ENCODE data around the gene EFNA2.

The EFNA2 gene

GRCh38 chr19:1287354-1288225 lies 1.9 kb downstream of the EFNA2 start:
- ATAC-seq: peak; percentile 42
- TF ChIP-seq TCF4 (CRISPR knock-in tag; IDR thresholded peaks at IDR 0.05; ENCODE audit: borderline replicate concordance): peak; percentile 64
- no peak for TF ChIP-seq ISL1 (CRISPR knock-in tag; IDR thresholded peaks at IDR 0.05)
- TF ChIP-seq ESRRG (CRISPR knock-in tag; IDR thresholded peaks at IDR 0.05): no peak
- TF ChIP-seq ZFP30 (CRISPR knock-in tag; IDR thresholded peaks at IDR 0.05): no peak
- TF ChIP-seq GLIS3 (CRISPR knock-in tag; IDR thresholded peaks at IDR 0.05): no peak

GRCh38 chr19:1288226-1288612 lies 2.5 kb downstream of the EFNA2 start:
- TF ChIP-seq CSDC2 (CRISPR knock-in tag; IDR thresholded peaks at IDR 0.05) (no peak), CREB5 (CRISPR knock-in tag; IDR thresholded peaks at IDR 0.05; ENCODE audit: low read depth) (no peak), ZNF8 (CRISPR knock-in tag; IDR thresholded peaks at IDR 0.05) (no peak), ESRRG (CRISPR knock-in tag; IDR thresholded peaks at IDR 0.05) (no peak), TCF4 (CRISPR knock-in tag; IDR thresholded peaks at IDR 0.05; ENCODE audit: borderline replicate concordance) (no peak), PPARA (CRISPR knock-in tag; IDR thresholded peaks at IDR 0.05; ENCODE audit: borderline replicate concordance) (no peak), ZFP3 (CRISPR knock-in tag; IDR thresholded peaks at IDR 0.05) (no peak)

DNA sequence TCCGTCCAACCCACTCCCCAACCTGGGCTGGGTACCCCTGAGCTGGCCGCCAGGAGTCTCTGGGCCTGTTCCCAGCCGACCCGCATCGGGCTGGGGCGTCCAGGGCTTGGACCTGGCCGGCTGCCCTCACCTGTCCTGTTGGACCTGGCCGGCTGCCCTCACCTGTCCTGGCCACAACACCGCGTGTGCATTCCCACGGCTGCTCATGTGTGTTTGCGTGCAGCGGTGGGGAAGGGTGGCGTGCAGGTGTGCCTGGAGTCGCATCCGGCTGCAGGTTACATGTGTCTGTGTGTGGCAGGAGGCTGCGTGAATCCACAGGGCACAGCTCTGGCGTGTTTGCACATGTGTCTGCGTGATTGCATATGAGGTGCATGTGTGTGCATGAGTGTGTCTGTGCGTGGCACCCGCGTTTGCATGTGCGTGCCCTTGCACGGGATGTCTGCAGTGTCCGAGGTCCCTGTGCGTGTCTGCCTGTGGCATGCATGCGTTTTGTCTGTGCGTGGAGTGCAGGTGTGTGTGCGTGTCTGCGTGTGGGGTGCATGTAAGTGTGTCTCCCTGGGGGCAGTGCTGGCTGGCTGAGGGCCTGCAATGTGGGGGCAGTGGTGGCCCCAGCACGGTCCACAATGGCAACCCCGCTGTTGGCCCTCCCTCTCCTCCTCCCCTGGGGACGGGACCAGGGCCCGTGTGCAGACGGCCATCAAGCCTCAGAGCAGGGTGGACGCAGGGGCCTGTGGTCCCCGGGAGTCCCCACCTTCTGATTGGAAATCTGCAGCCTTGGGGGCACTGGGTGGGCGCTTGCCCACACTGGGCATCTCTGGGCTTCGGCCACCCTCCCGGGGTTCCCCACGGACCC lies 3.4 kb downstream of the EFNA2 start:
- TF ChIP-seq ESRRG (CRISPR knock-in tag; IDR thresholded peaks at IDR 0.05) (no peak), PPARA (CRISPR knock-in tag; IDR thresholded peaks at IDR 0.05; ENCODE audit: borderline replicate concordance) (no peak), OSR1 (CRISPR knock-in tag; IDR thresholded peaks at IDR 0.05) (no peak), ZNF565 (CRISPR knock-in tag; conservative IDR thresholded peaks at IDR 0.05; ENCODE audit: low read depth) (no peak), CREB5 (CRISPR knock-in tag; IDR thresholded peaks at IDR 0.05; ENCODE audit: low read depth) (no peak), ZNF70 (CRISPR knock-in tag; IDR thresholded peaks at IDR 0.05) (no peak), RARB (CRISPR knock-in tag; IDR thresholded peaks at IDR 0.05) (no peak), ZNF8 (CRISPR knock-in tag; IDR thresholded peaks at IDR 0.05) (no peak)

More at GRCh38 chr19:1288226-1288612, 2.5 kb downstream of the EFNA2 start:
- no peak; the same call in 2 of the 3 replicates for ATAC-seq

GRCh38 chr19:1289686-1290025 lies 4.0 kb downstream of the EFNA2 start:
- ATAC-seq: no peak

More for the DNA sequence above, 3.4 kb downstream of the EFNA2 start:
- ATAC-seq: no peak

GRCh38 chr19:1290196-1290702 lies 4.6 kb downstream of the EFNA2 start:
- TF ChIP-seq SNAI2 (CRISPR knock-in tag; IDR thresholded peaks at IDR 0.05): no peak
- TF ChIP-seq GLIS3 (CRISPR knock-in tag; IDR thresholded peaks at IDR 0.05): no peak
- TF ChIP-seq TCF4 (CRISPR knock-in tag; IDR thresholded peaks at IDR 0.05; ENCODE audit: borderline replicate concordance): no peak
- TF ChIP-seq, protein P1, sequence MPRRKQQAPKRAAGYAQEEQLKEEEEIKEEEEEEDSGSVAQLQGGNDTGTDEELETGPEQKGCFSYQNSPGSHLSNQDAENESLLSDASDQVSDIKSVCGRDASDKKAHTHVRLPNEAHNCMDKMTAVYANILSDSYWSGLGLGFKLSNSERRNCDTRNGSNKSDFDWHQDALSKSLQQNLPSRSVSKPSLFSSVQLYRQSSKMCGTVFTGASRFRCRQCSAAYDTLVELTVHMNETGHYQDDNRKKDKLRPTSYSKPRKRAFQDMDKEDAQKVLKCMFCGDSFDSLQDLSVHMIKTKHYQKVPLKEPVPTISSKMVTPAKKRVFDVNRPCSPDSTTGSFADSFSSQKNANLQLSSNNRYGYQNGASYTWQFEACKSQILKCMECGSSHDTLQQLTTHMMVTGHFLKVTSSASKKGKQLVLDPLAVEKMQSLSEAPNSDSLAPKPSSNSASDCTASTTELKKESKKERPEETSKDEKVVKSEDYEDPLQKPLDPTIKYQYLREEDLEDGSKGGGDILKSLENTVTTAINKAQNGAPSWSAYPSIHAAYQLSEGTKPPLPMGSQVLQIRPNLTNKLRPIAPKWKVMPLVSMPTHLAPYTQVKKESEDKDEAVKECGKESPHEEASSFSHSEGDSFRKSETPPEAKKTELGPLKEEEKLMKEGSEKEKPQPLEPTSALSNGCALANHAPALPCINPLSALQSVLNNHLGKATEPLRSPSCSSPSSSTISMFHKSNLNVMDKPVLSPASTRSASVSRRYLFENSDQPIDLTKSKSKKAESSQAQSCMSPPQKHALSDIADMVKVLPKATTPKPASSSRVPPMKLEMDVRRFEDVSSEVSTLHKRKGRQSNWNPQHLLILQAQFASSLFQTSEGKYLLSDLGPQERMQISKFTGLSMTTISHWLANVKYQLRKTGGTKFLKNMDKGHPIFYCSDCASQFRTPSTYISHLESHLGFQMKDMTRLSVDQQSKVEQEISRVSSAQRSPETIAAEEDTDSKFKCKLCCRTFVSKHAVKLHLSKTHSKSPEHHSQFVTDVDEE (CRISPR knock-in tag; IDR thresholded peaks at IDR 0.05): no peak
- TF ChIP-seq ESRRG (CRISPR knock-in tag; IDR thresholded peaks at IDR 0.05): no peak
- no peak for ATAC-seq

More at GRCh38 chr19:1289686-1290025, 4.0 kb downstream of the EFNA2 start:
- TF ChIP-seq TCF4 (CRISPR knock-in tag; IDR thresholded peaks at IDR 0.05; ENCODE audit: borderline replicate concordance): no peak
- TF ChIP-seq TOX (CRISPR knock-in tag; IDR thresholded peaks at IDR 0.05; ENCODE audit: borderline replicate concordance): no peak
- no peak for TF ChIP-seq GLIS3 (CRISPR knock-in tag; IDR thresholded peaks at IDR 0.05)
- TF ChIP-seq RARB (CRISPR knock-in tag; IDR thresholded peaks at IDR 0.05): no peak
- TF ChIP-seq ZNF565 (CRISPR knock-in tag; conservative IDR thresholded peaks at IDR 0.05; ENCODE audit: low read depth): no peak
- TF ChIP-seq CSDC2 (CRISPR knock-in tag; IDR thresholded peaks at IDR 0.05): no peak
- no peak for TF ChIP-seq ZNF70 (CRISPR knock-in tag; IDR thresholded peaks at IDR 0.05)
- no peak for TF ChIP-seq ISL1 (CRISPR knock-in tag; IDR thresholded peaks at IDR 0.05)
- no peak for TF ChIP-seq OSR1 (CRISPR knock-in tag; IDR thresholded peaks at IDR 0.05)
- no peak for TF ChIP-seq ZC3H10 (CRISPR knock-in tag; IDR thresholded peaks at IDR 0.05)
